Endothelial cell (in vitro differentiated cells): ENCODE results near the gene LIN7B. TPM values are rescaled to one million over a fixed set of nuclear protein-coding genes. Genes with fewer than 3 reads are reported as not detected.

ENCODE experiments used
- total RNA-seq: library from RNA; stranded (reverse); fragmentation: NEBNext Ultra II Directional; extraction: Animal tissue kit (Norgen Biotek cat#: 25700); gene quantifications from one replicate; pipeline ENCODE4 v1.2.1, GENCODE V29; 2021; ENCODE audit not compliant: unreplicated experiment

The LIN7B gene
- total RNA-seq, 1 donor from 2014 or later, result 5.8 TPM

Other genes with a start within 250 kb of the LIN7B start
- 14.1 TPM for gene PLEKHA4, start 245.8 kb upstream of the LIN7B start, total RNA-seq
- 65.8 TPM for gene PPP1R15A, start 241.9 kb upstream of the LIN7B start, total RNA-seq
- 4.3 TPM for gene TULP2, start 215.6 kb upstream of the LIN7B start, total RNA-seq
- 244 TPM for gene NUCB1, start 214.1 kb upstream of the LIN7B start, total RNA-seq
- 1.0 TPM for gene DHDH, start 180.7 kb upstream of the LIN7B start, total RNA-seq
- 286 TPM for gene BAX, start 159.5 kb upstream of the LIN7B start, total RNA-seq
- 1,109 TPM for gene FTL, start 149.1 kb upstream of the LIN7B start, total RNA-seq
- gene GYS1, start 121.1 kb upstream of the LIN7B start, total RNA-seq, result 45.7 TPM
- 80.6 TPM for gene RUVBL2, start 120.5 kb upstream of the LIN7B start, total RNA-seq
- 1.4 TPM for gene LHB, start 97.3 kb upstream of the LIN7B start, total RNA-seq
- not detected for gene CGB3, start 90.0 kb upstream of the LIN7B start, total RNA-seq
- gene CGB2, start 82.5 kb upstream of the LIN7B start, total RNA-seq, result not detected
- not detected for gene CGB1, start 77.5 kb upstream of the LIN7B start, total RNA-seq
- gene CGB5, start 70.5 kb upstream of the LIN7B start, total RNA-seq, result not detected
- gene CGB8, start 65.3 kb upstream of the LIN7B start, total RNA-seq, result not detected
- not detected for gene CGB7, start 56.6 kb upstream of the LIN7B start, total RNA-seq
- gene NTF4, start 49.6 kb upstream of the LIN7B start, total RNA-seq, result not detected
- gene KCNA7, start 41.7 kb upstream of the LIN7B start, total RNA-seq, result not detected
- 203 TPM for gene SNRNP70, start 28.9 kb upstream of the LIN7B start, total RNA-seq
- gene C19orf73, start 4.8 kb downstream of the LIN7B start, total RNA-seq, result 0.51 TPM
- 19.7 TPM for gene PPFIA3, start 5.2 kb downstream of the LIN7B start, total RNA-seq
- gene HRC, start 41.0 kb downstream of the LIN7B start, total RNA-seq, result 0.72 TPM
- 75.3 TPM for gene TRPM4, start 43.4 kb downstream of the LIN7B start, total RNA-seq
- gene SLC6A16, start 210.8 kb downstream of the LIN7B start, total RNA-seq, result 4.0 TPM
- not detected for gene CD37, start 221.0 kb downstream of the LIN7B start, total RNA-seq
- gene TEAD2, start 248.0 kb downstream of the LIN7B start, total RNA-seq, result 167 TPM
- gene DKKL1, start 249.5 kb downstream of the LIN7B start, total RNA-seq, result 2.2 TPM